Dedifferentiated amniotic fluid mesenchymal stem cell (primary cell): Measurements from ENCODE around the gene CCDC157.
A peak's percentile ranks its signal among the peaks of the same experiment; 100 is the strongest.

ENCODE experiments used
- DNase-seq: peaks from one replicate; pipeline ENCODE4 v3.0.0-alpha.2; 2016; ENCODE audit errors: extremely low spot score

Gene CCDC157

GRCh38 chr22:30413001-30413400 lies 56.2 kb downstream of the CCDC157 start:
- DNase-seq = no peak

GRCh38 chr22:30413745-30414524 lies 57.1 kb downstream of the CCDC157 start:
- DNase-seq = no peak

GRCh38 chr22:30414525-30415047 lies 57.8 kb downstream of the CCDC157 start:
- DNase-seq = no peak

- DNase-seq = no peak
These were observed 59.6 kb downstream of the CCDC157 start for GRCh38 chr22:30416403-30416802.

GRCh38 chr22:30416837-30417236 lies 60.0 kb downstream of the CCDC157 start:
- no peak for DNase-seq

- DNase-seq = peak; percentile 71
These were observed 63.7 kb downstream of the CCDC157 start for GRCh38 chr22:30420347-30421125.

- DNase-seq = no peak
These were observed 65.1 kb downstream of the CCDC157 start for GRCh38 chr22:30421695-30422480.

- DNase-seq = peak; percentile 77
These were observed 65.9 kb downstream of the CCDC157 start for GRCh38 chr22:30422481-30423300.

- DNase-seq = no peak
These were observed 66.6 kb downstream of the CCDC157 start for GRCh38 chr22:30423301-30423958.

GRCh38 chr22:30423959-30424533 lies 67.2 kb downstream of the CCDC157 start:
- peak; percentile 99 for DNase-seq

- DNase-seq = no peak
These were observed 67.9 kb downstream of the CCDC157 start for GRCh38 chr22:30424534-30425326.

- no peak for DNase-seq
These were observed 68.5 kb downstream of the CCDC157 start for GRCh38 chr22:30425327-30425615.

GRCh38 chr22:30425616-30426387 lies 69.0 kb downstream of the CCDC157 start, which contains the start of gene MTFP1:
Gene MTFP1, plus strand, starts transcription at chr22:30425768. Its CDS starts 112 bp downstream, at chr22:30425880.
- DNase-seq = peak; percentile 19
